ENCODE results near the gene SPNS2.
"Not testable (repeated sequence)": the region's sequence is repeated elsewhere in the genome, so short reads cannot be mapped to it uniquely, and the experiment has no call there.

Gene SPNS2

GRCh38 chr17:4560837-4561256 lies 62.2 kb downstream of the SPNS2 start:
- in situ Hi-C loops (cut with MboI; ENCODE audit: low sequenced_read_pairs), result loop anchor here (25.0 kb wide), 1 partner anchor 326 kb away; the partner anchor contains the start of gene C17orf107

GRCh38 chr17:4562015-4562969 lies 63.6 kb downstream of the SPNS2 start:
- in situ Hi-C loops (cut with MboI; ENCODE audit: low sequenced_read_pairs), result loop anchor here (25.0 kb wide), 1 partner anchor 325 kb away; the partner anchor contains the start of gene C17orf107

GRCh38 chr17:4565209-4566141 lies 66.8 kb downstream of the SPNS2 start:
- in situ Hi-C loops (cut with MboI; ENCODE audit: low sequenced_read_pairs), result loop anchor here (25.0 kb wide), 1 partner anchor 322 kb away; the partner anchor contains the start of gene C17orf107

GRCh38 chr17:4566785-4567184 lies 68.1 kb downstream of the SPNS2 start:
- in situ Hi-C loops (cut with MboI; ENCODE audit: low sequenced_read_pairs), result loop anchor here (25.0 kb wide), 1 partner anchor 321 kb away; the partner anchor contains the start of gene C17orf107

GRCh38 chr17:4569591-4569990 lies 70.9 kb downstream of the SPNS2 start:
- in situ Hi-C loops (cut with MboI; ENCODE audit: low sequenced_read_pairs), result loop anchor here (25.0 kb wide), 1 partner anchor 318 kb away; the partner anchor contains the start of gene C17orf107

GRCh38 chr17:4572131-4572530 lies 73.5 kb downstream of the SPNS2 start:
- in situ Hi-C loops (cut with MboI; ENCODE audit: low sequenced_read_pairs), result loop anchor here (25.0 kb wide), 1 partner anchor 315 kb away; the partner anchor contains the start of gene C17orf107

- in situ Hi-C loops (cut with MboI; ENCODE audit: low sequenced_read_pairs), result loop anchor here (25.0 kb wide), 1 partner anchor 314 kb away; the partner anchor contains the start of gene C17orf107
Observed at GRCh38 chr17:4573115-4573514, 74.4 kb downstream of the SPNS2 start.

GRCh38 chr17:4573669-4574068 lies 75.0 kb downstream of the SPNS2 start:
- in situ Hi-C loops (cut with MboI; ENCODE audit: low sequenced_read_pairs), result loop anchor here (25.0 kb wide), 1 partner anchor 314 kb away; the partner anchor contains the start of gene C17orf107

GRCh38 chr17:4574448-4575045 lies 75.9 kb downstream of the SPNS2 start:
- in situ Hi-C loops (cut with MboI; ENCODE audit: low sequenced_read_pairs), result loop anchor here (25.0 kb wide), 1 partner anchor 313 kb away; the partner anchor contains the start of gene C17orf107

- in situ Hi-C loops (cut with MboI; ENCODE audit: low sequenced_read_pairs), result no loop called here
Observed at GRCh38 chr17:4576161-4576558, 77.5 kb downstream of the SPNS2 start.

GRCh38 chr17:4576729-4577322 lies 78.1 kb downstream of the SPNS2 start:
- in situ Hi-C loops (cut with MboI; ENCODE audit: low sequenced_read_pairs), result no loop called here

- in situ Hi-C loops (cut with MboI; ENCODE audit: low sequenced_read_pairs), result no loop called here
Observed at GRCh38 chr17:4577386-4577993, 78.8 kb downstream of the SPNS2 start.

GRCh38 chr17:4578349-4578748 lies 79.7 kb downstream of the SPNS2 start:
- in situ Hi-C loops (cut with MboI; ENCODE audit: low sequenced_read_pairs), result not testable (repeated sequence)

- in situ Hi-C loops (cut with MboI; ENCODE audit: low sequenced_read_pairs), result no loop called here
Observed at GRCh38 chr17:4579678-4580077, 81.0 kb downstream of the SPNS2 start.

- in situ Hi-C loops (cut with MboI; ENCODE audit: low sequenced_read_pairs), result no loop called here
Observed at GRCh38 chr17:4580291-4580690, 81.6 kb downstream of the SPNS2 start.

- in situ Hi-C loops (cut with MboI; ENCODE audit: low sequenced_read_pairs), result no loop called here
Observed at GRCh38 chr17:4582101-4582501, 83.4 kb downstream of the SPNS2 start.

GRCh38 chr17:4582691-4583090 lies 84.0 kb downstream of the SPNS2 start:
- in situ Hi-C loops (cut with MboI; ENCODE audit: low sequenced_read_pairs), result no loop called here

GRCh38 chr17:4583206-4583605 lies 84.5 kb downstream of the SPNS2 start:
- in situ Hi-C loops (cut with MboI; ENCODE audit: low sequenced_read_pairs), result no loop called here

- in situ Hi-C loops (cut with MboI; ENCODE audit: low sequenced_read_pairs), result no loop called here
Observed at GRCh38 chr17:4583782-4584100, 85.1 kb downstream of the SPNS2 start.

Data from HL-60/S4 treated with retinoic acid at 250 ng/mL for 4 days and 3 days (cell line).